GM23338 (cell line): ENCODE data around the gene RBFOX1. TPM values are rescaled to one million over a fixed set of nuclear protein-coding genes. Genes with fewer than 3 reads are reported as not detected.

Source experiments
- ATAC-seq: fragments of 200-7000 bp; cut with Tn5 transposase; 3 replicates; pipeline ENCODE4 v1.9.1; 2020
- DNase-seq: peaks from one replicate; pipeline ENCODE4 v3.0.0-alpha.2; 2015; ENCODE audit warnings: low spot score
- H2AFZ ChIP-seq: fragments of 200-600 bp; sonication (generic); 2 replicates; pipeline ENCODE4 v1.8.0; 2016; ENCODE audit warnings: antibody characterized with exemption, mild to moderate bottlenecking, moderate library complexity
- H3F3A ChIP-seq: fragments of 200-600 bp; sonication (generic); replicated peaks from 2 replicates; pipeline ENCODE4 v1.8.0; 2017; ENCODE audit warnings: antibody characterized with exemption, mixed run types, low read depth
- H3K27ac ChIP-seq: fragments of 200-600 bp; sonication (generic); 2 replicates; pipeline ENCODE4 v1.6.1; 2016; ENCODE audit warnings: low read depth
- H3K27me3 ChIP-seq: fragments of 200-600 bp; sonication (generic); 2 replicates; pipeline ENCODE4 v1.8.0; 2016; ENCODE audit warnings: mild to moderate bottlenecking, mixed run types, moderate library complexity; ENCODE audit not compliant: insufficient read depth
- H3K36me3 ChIP-seq: fragments of 200-600 bp; sonication (generic); 2 replicates; pipeline ENCODE4 v1.8.0; 2016; ENCODE audit warnings: mild to moderate bottlenecking; ENCODE audit not compliant: insufficient read depth
- H3K4me1 ChIP-seq: fragments of 200-600 bp; sonication (generic); 2 replicates; pipeline ENCODE4 v1.8.0; 2016; ENCODE audit warnings: mild to moderate bottlenecking, moderate library complexity; ENCODE audit not compliant: insufficient read depth
- H3K4me2 ChIP-seq: fragments of 200-600 bp; sonication (generic); 2 replicates; pipeline ENCODE4 v1.7.1; 2017; ENCODE audit warnings: mixed run types
- H3K4me3 ChIP-seq: fragments of 200-600 bp; sonication (generic); 2 replicates; pipeline ENCODE4 v1.6.1; 2016; ENCODE audit warnings: mixed run types
- H3K79me2 ChIP-seq: fragments of 200-600 bp; sonication (generic); replicated peaks from 2 replicates; pipeline ENCODE4 v1.8.0; 2017; ENCODE audit warnings: mild to moderate bottlenecking; ENCODE audit not compliant: insufficient read depth
- H3K9me2 ChIP-seq: fragments of 200-600 bp; sonication (generic); 2 replicates; pipeline ENCODE4 v1.8.0; 2017; ENCODE audit not compliant: insufficient read depth
- H4K20me1 ChIP-seq: fragments of 200-600 bp; sonication (generic); replicated peaks from 2 replicates; pipeline ENCODE4 v1.8.0; 2017; ENCODE audit warnings: mild to moderate bottlenecking; ENCODE audit not compliant: insufficient read depth
- H3K27ac Mint-ChIP-seq: 2 replicates; pipeline ENCODE4 v1.8.0; 2020; ENCODE audit warnings: inconsistent platforms, mild to moderate bottlenecking, moderate library complexity, mixed read lengths
- H3K27me3 Mint-ChIP-seq: 3 replicates; pipeline ENCODE4 v1.8.0; 2022; ENCODE audit warnings: low read depth, mild to moderate bottlenecking, moderate library complexity, mixed read lengths, inconsistent platforms; ENCODE audit not compliant: insufficient read depth, poor library complexity
- H3K36me3 Mint-ChIP-seq: 3 replicates; pipeline ENCODE4 v1.8.0; 2021; ENCODE audit warnings: low read depth, mild to moderate bottlenecking, inconsistent platforms, moderate library complexity, mixed read lengths
- H3K4me1 Mint-ChIP-seq: 3 replicates; pipeline ENCODE4 v1.8.0; 2020; ENCODE audit warnings: mild to moderate bottlenecking, inconsistent platforms, mixed read lengths
- H3K4me3 Mint-ChIP-seq: 3 replicates; pipeline ENCODE4 v1.8.0; 2021; ENCODE audit warnings: moderate library complexity, mild to moderate bottlenecking, inconsistent platforms, mixed read lengths
- H3K9me3 Mint-ChIP-seq: 3 replicates; pipeline ENCODE4 v1.8.0; 2020; ENCODE audit warnings: moderate library complexity, mild to moderate bottlenecking, inconsistent platforms, mixed read lengths
- CREB1 ChIP-seq: fragments of 250-450 bp; sonication (Bioruptor Pico); IDR thresholded peaks from 2 replicates; pipeline ENCODE4 v1.5.0; 2020; ENCODE audit warnings: low read depth, mild to moderate bottlenecking, moderate library complexity
- CTCF ChIP-seq, 2 experiments: fragments of 200-600 bp in 1 of 2; sonication (generic) in 1 of 2; conservative IDR thresholded peaks; 2 replicates each; pipeline versions ENCODE4 v1.5.1 to v1.6.1; 2016 to 2017; ENCODE audit warnings: antibody characterized with exemption in 2 of 2, low read depth in 2 of 2, mild to moderate bottlenecking in 2 of 2, moderate library complexity in 1 of 2
- ETS1 ChIP-seq: IDR thresholded peaks from 2 replicates; pipeline ENCODE4 v1.6.1; 2016; ENCODE audit warnings: antibody characterized with exemption
- EZH2 ChIP-seq: fragments of 200-600 bp; sonication (generic); IDR thresholded peaks from one replicate; pipeline ENCODE4 v1.8.0; 2017; ENCODE audit warnings: antibody characterized with exemption, mild to moderate bottlenecking, low read depth; ENCODE audit not compliant: unreplicated experiment
- EZH2phosphoT487 ChIP-seq: fragments of 200-600 bp; sonication (generic); IDR thresholded peaks from one replicate; pipeline ENCODE4 v1.8.1; 2018; ENCODE audit warnings: antibody characterized with exemption; ENCODE audit not compliant: unreplicated experiment
- JUNB ChIP-seq: IDR thresholded peaks from one replicate; pipeline ENCODE4 v1.6.1; 2016; ENCODE audit warnings: antibody characterized with exemption; ENCODE audit not compliant: unreplicated experiment
- NANOG ChIP-seq: IDR thresholded peaks from 2 replicates; pipeline ENCODE4 v1.6.1; 2016; ENCODE audit warnings: antibody characterized with exemption, borderline replicate concordance
- POLR2AphosphoS5 ChIP-seq: IDR thresholded peaks from 2 replicates; pipeline ENCODE4 v1.6.1; 2016; ENCODE audit warnings: antibody characterized with exemption, low read depth
- REST ChIP-seq: IDR thresholded peaks from one replicate; pipeline ENCODE4 v1.6.1; 2018; ENCODE audit warnings: antibody characterized with exemption; ENCODE audit not compliant: unreplicated experiment
- STAT1 ChIP-seq: IDR thresholded peaks from one replicate; pipeline ENCODE4 v1.6.1; 2016; ENCODE audit warnings: antibody characterized with exemption; ENCODE audit not compliant: unreplicated experiment
- ZNF114 ChIP-seq: fragments of 250-450 bp; sonication (Bioruptor Pico); IDR thresholded peaks from 2 replicates; pipeline ENCODE4 v1.5.0; 2020; ENCODE audit warnings: mild to moderate bottlenecking, moderate library complexity
- ZNF331 ChIP-seq: fragments of 250-450 bp; sonication (Bioruptor Pico); IDR thresholded peaks from 2 replicates; pipeline ENCODE4 v1.5.0; 2020; ENCODE audit warnings: low read depth, mild to moderate bottlenecking, moderate library complexity
- polyA plus RNA-seq: library from polyadenylated mRNA; unstranded; fragments of >200 nt; fragmentation: Nextera tagmentation; extraction: Ambion mirVana; gene quantifications from 2 replicates; pipeline ENCODE4 v1.2.1, GENCODE V29; 2016
- total RNA-seq: library from RNA; depleted of rRNA; stranded (reverse); fragments of >200 nt; shearing (Covaris generic); gene quantifications from 2 replicates; pipeline ENCODE4 v1.2.3, GENCODE V29; 2014

Gene RBFOX1
- total and polyA plus RNA-seq, 2 experiments from 2014 or later, result 2.5 to 3.6 TPM

- Histone ChIP-seq H3K4me1 (no peaks in the 10 kb centered on the region), H3K9me2 (no peaks in the 10 kb centered on the region), H3F3A (no peaks in the 10 kb centered on the region), H3K27ac (no peak overlapping the region), H3K36me3 (no peaks in the 10 kb centered on the region), H2AFZ (no peak overlapping the region), H3K4me3 (no peak overlapping the region), H3K4me2 (no peak overlapping the region), H4K20me1 (no peaks in the 10 kb centered on the region), H3K79me2 (no peaks in the 10 kb centered on the region), H3K27me3 (no peaks in the 10 kb centered on the region)
- ATAC-seq, result no peak; the same call in 2 of the 3 replicates
- DNase-seq, result no peak
- H3K36me3 Mint-ChIP-seq, result no peaks in the 10 kb centered on the region
- TF ChIP-seq CTCF (conservative IDR thresholded peaks at IDR 0.05; ENCODE audit: low read depth in 2 of 2) (no peak), CREB1 (CRISPR knock-in tag) (no peak), ZNF114 (CRISPR knock-in tag) (no peak), POLR2AphosphoS5 (no peak), STAT1 (no peak), ETS1 (no peak), JUNB (no peak), REST (no peak)
- H3K27me3 Mint-ChIP-seq, result peaks cover 5% of the 10 kb centered on the region
- no peak overlapping the region for H3K4me3 Mint-ChIP-seq
- no peaks in the 10 kb centered on the region; the same call in 2 of the 3 replicates for H3K4me1 Mint-ChIP-seq
- H3K27ac Mint-ChIP-seq, result no peak overlapping the region
- H3K9me3 Mint-ChIP-seq, result no peaks in the 10 kb centered on the region
Observed at GRCh38 chr16:7545251-7545650, 212.6 kb downstream of the RBFOX1 start.

GRCh38 chr16:7546948-7547347 is 214.3 kb downstream of the RBFOX1 start:
- no peaks in the 10 kb centered on the region for H3K79me2 ChIP-seq
- H3K4me2 ChIP-seq, result no peak overlapping the region
- H3K27ac ChIP-seq, result no peak overlapping the region
- no peak for DNase-seq
- H3F3A ChIP-seq, result no peaks in the 10 kb centered on the region
- Mint-ChIP-seq H3K9me3 (no peaks in the 10 kb centered on the region), H3K27ac (no peak overlapping the region), H3K4me3 (no peak overlapping the region), H3K27me3 (peaks cover 4% of the 10 kb centered on the region), H3K4me1 (no peaks in the 10 kb centered on the region; the same call in 2 of the 3 replicates), H3K36me3 (no peaks in the 10 kb centered on the region)
- ATAC-seq, result no peak
- H3K36me3 ChIP-seq, result no peaks in the 10 kb centered on the region
- H3K4me1 ChIP-seq, result no peaks in the 10 kb centered on the region
- no peak overlapping the region for H3K4me3 ChIP-seq
- H4K20me1 ChIP-seq, result no peaks in the 10 kb centered on the region
- H2AFZ ChIP-seq, result no peak overlapping the region
- H3K27me3 ChIP-seq, result no peaks in the 10 kb centered on the region
- H3K9me2 ChIP-seq, result no peaks in the 10 kb centered on the region
- no peak for TF ChIP-seq CREB1 (CRISPR knock-in tag)
- no peak for TF ChIP-seq POLR2AphosphoS5
- no peak for TF ChIP-seq NANOG
- no peak for TF ChIP-seq STAT1
- TF ChIP-seq EZH2phosphoT487, result no peak
- no peak for TF ChIP-seq EZH2
- no peak for TF ChIP-seq CTCF (conservative IDR thresholded peaks at IDR 0.05; ENCODE audit: low read depth in 2 of 2)
- no peak for TF ChIP-seq REST
- no peak for TF ChIP-seq JUNB
- TF ChIP-seq ZNF331, result no peak
